Epithelial cell of esophagus (primary cell): ENCODE results near the gene SRPK1.

Experiments
- DNase-seq: peaks from one replicate; pipeline ENCODE4 v3.0.0; 2010; ENCODE audit warnings: low read depth
- H3K4me3 ChIP-seq: 2 replicates; pipeline ENCODE4 v1.5.1; 2011; ENCODE audit warnings: mild to moderate bottlenecking, low read length, control low read depth
- CTCF ChIP-seq: IDR thresholded peaks from 2 replicates; pipeline ENCODE4 v1.5.1; 2011; ENCODE audit warnings: low read depth, mild to moderate bottlenecking, low read length, control low read depth, inconsistent platforms; ENCODE audit not compliant: insufficient read depth; ENCODE audit errors: missing control alignments

The SRPK1 gene

DNA sequence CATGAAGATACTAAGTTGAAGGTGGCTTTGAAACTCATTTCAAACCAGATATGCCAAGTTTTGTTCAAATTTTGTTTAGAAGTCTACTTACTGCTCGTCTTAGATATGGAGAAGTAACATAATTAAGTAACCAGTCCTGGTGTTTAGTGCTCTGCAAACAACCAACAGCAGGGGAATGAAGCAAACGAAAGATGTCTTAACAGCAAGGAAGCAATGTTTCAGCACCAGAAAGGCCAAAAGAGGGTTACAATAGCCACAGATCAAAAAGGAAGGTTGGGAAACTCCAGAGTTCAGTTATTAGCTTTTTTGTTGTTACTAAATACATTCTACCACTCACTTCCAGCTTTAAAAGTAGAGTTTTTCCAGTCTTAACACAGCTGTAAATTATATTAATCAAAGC lies 70.7 kb downstream of the SRPK1 start:
- H3K4me3 ChIP-seq = no peak overlapping the region
- no peak for DNase-seq
- TF ChIP-seq CTCF = no peak

DNA sequence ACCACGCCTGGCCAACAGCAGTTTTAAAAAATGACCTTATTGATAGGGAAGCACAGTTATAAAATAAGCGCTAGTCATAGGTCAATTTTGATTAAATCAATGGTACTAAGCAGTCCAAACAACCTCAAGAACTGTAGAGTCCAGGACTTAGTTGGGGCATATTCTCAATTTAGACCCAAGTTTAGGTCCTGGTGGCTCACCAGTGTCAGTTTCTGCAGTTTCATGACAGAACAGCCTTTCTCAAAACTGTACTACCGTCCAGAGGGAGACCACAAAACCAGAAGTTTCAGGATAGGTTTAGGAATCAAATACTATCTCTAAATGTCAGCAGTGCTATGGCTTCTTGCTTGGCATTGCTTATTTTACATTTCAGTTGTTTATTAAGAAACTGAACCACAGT lies 76.6 kb downstream of the SRPK1 start:
- no peak for DNase-seq
- TF ChIP-seq CTCF = no peak
- H3K4me3 ChIP-seq = no peak overlapping the region

GRCh38 chr6:35842381-35842780 lies 78.5 kb downstream of the SRPK1 start:
- no peak overlapping the region for H3K4me3 ChIP-seq
- TF ChIP-seq CTCF = no peak
- no peak for DNase-seq

GRCh38 chr6:35839019-35839418 lies 81.9 kb downstream of the SRPK1 start:
- DNase-seq = no peak
- no peak overlapping the region for H3K4me3 ChIP-seq
- TF ChIP-seq CTCF = no peak

DNA sequence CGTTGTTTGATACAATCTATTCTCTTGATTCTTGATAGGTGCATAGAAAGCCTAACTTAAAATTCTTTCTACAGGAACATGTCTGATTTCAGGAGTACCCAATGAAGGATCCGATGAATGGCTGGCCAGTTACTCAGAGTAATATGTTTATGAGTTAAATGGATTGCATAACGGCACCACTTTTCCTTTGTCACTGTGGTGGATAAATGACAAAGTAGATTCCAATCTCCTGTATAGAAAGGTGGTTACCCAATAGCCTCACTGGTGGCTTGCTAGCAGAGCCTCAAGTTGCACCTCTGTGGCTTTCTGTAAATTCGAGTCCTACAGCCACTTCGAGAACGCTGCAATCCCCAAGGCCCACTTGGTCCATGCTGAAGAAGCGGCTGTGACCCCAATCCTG lies 87.4 kb downstream of the SRPK1 start:
- TF ChIP-seq CTCF = no peak
- peak; percentile 39 for DNase-seq
- H3K4me3 ChIP-seq = no peak overlapping the region

DNA sequence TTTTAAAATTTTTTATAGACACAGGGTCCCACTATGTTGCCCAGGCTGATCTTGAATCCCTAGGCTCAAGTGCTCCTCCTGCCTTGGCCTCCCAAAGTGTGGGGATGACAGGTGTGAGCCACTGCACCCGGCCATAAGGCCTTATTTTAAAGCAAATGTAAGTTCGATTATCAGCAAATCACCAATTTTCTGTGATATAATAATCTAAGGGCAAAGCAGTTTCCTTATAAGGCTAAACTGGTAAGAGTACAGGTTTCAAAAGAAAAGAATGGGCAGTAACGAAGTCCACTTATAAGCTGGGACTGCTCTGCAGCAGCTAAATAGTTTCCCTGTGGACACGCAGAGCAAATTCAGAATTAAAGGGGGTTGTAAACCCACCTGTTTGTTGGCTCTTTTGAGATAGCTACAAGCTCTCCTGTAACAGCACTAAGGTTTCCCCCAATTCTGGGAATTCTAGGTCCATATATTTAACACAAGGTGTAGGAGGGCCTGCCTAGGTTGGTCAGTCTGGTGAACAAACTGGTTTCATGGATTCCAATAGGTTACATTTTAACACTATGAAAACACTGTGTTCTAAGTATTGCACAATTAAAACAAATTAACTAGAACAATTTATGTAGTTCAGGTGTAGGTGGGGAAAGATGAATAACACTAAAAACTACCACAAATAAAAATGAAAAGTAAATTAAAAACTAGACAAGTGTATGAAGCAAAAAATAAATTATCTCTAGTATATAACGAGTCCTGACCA lies 89.5 kb downstream of the SRPK1 start:
- TF ChIP-seq CTCF = no peak
- H3K4me3 ChIP-seq = no peak overlapping the region

DNA sequence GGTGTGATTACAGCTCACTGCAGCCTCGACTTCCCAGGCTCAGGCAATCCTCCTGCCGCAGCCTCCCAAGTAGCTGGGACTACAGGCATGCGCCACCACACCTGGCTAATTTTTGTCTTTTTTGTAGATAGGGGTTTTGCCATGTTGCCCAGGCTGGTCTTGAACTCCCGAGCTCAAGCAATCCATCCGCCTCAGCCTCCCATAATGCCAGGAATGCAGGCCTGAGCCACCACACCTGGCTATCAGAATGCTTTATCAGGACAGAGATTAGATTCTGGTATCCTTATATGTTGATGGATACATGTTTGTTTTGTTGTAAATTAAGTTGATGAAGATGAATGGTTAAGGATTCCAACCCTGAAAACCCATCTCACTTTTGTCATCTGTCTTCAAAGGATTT lies 91.6 kb downstream of the SRPK1 start:
- TF ChIP-seq CTCF = no peak
- no peak overlapping the region for H3K4me3 ChIP-seq

More for the DNA sequence above, 89.5 kb downstream of the SRPK1 start:
- no peak for DNase-seq

More for the DNA sequence above, 91.6 kb downstream of the SRPK1 start:
- DNase-seq = no peak
